AG04449 (cell line): ENCODE data around the gene B4GALT1.
"Not testable (repeated sequence)": the region's sequence is repeated elsewhere in the genome, so short reads cannot be mapped to it uniquely, and the experiment has no call there.

Experiments used
- CTCF ChIA-PET: fragments of 350-600 bp; formaldehyde crosslinking; extraction: SDS; loops from one replicate; lab custom pipeline; 2021; ENCODE audit warnings: antibody characterized with exemption; lab: Yijun Ruan, JAX
- POLR2A ChIA-PET: fragments of 400-600, 350-600 bp; formaldehyde crosslinking; extraction: SDS; loops from one replicate; lab custom pipeline; 2020; ENCODE audit warnings: antibody characterized with exemption, inconsistent platforms; lab: Yijun Ruan, JAX
- DNase-seq: peaks from one replicate; pipeline ENCODE4 v3.0.0-alpha.2; 2010; ENCODE audit warnings: low read depth, low spot score
- H3K4me3 ChIP-seq: 2 replicates; pipeline ENCODE4 v1.5.1; 2011; ENCODE audit warnings: low read depth, mild to moderate bottlenecking, control low read depth, low read length
- CTCF ChIP-seq: IDR thresholded peaks from one replicate; pipeline ENCODE4 v1.5.1; 2011; ENCODE audit warnings: mild to moderate bottlenecking, moderate library complexity, low read length, control low read depth, inconsistent platforms; ENCODE audit not compliant: insufficient read depth; ENCODE audit errors: missing control alignments

Gene B4GALT1

GRCh38 chr9:33099754-33100153 is 67.4 kb downstream of the B4GALT1 start:
- H3K4me3 ChIP-seq, result no peak overlapping the region
- ChIA-PET POLR2A (no interaction called here), CTCF (interaction anchor here (2.0 kb wide), 1 partner anchor 133 kb away, joined by 4 read pairs; no protein-coding TSS in a partner anchor)
- DNase-seq, result no peak
- TF ChIP-seq CTCF, result no peak

GRCh38 chr9:33097192-33097591 is 69.9 kb downstream of the B4GALT1 start:
- CTCF ChIA-PET, result no interaction called here

GRCh38 chr9:33092634-33093033 is 74.5 kb downstream of the B4GALT1 start:
- CTCF ChIA-PET, result no interaction called here
- no peak for TF ChIP-seq CTCF
- no peak for DNase-seq
- POLR2A ChIA-PET, result no interaction called here
- no peak overlapping the region for H3K4me3 ChIP-seq

More at GRCh38 chr9:33097192-33097591, 69.9 kb downstream of the B4GALT1 start:
- POLR2A ChIA-PET, result no interaction called here
- H3K4me3 ChIP-seq, result no peak overlapping the region
- no peak for TF ChIP-seq CTCF
- DNase-seq, result no peak

GRCh38 chr9:33085672-33086071 is 81.5 kb downstream of the B4GALT1 start:
- H3K4me3 ChIP-seq, DNase-seq, POLR2A ChIA-PET: not testable (repeated sequence)
- CTCF ChIA-PET, result interaction anchor here (3.8 kb wide), 1 partner anchor 141 kb away, joined by 26 read pairs; no protein-coding TSS in a partner anchor

- CTCF ChIA-PET, result interaction anchor here (0.7 to 1.6 kb wide), 2 partner anchors 141 to 144 kb away, joined by 3 to 25 read pairs; no protein-coding TSS in a partner anchor
- no peak for DNase-seq
- no peak for TF ChIP-seq CTCF
- POLR2A ChIA-PET, result no interaction called here
- no peak overlapping the region for H3K4me3 ChIP-seq
Measured at GRCh38 chr9:33082538-33083326, 84.4 kb downstream of the B4GALT1 start.

- no peak for TF ChIP-seq CTCF
- ChIA-PET CTCF (interaction anchor here (0.7 to 1.6 kb wide), 2 partner anchors 142 to 144 kb away, joined by 3 to 25 read pairs; no protein-coding TSS in a partner anchor), POLR2A (no interaction called here)
- H3K4me3 ChIP-seq, result no peak overlapping the region
- DNase-seq, result no peak
Measured at GRCh38 chr9:33082128-33082527, 85.0 kb downstream of the B4GALT1 start.
